KOPT-K1 (cell line): ENCODE data around the gene TRABD.

Source experiments
- H3K27ac ChIP-seq: fragments of 200-600 bp; sonication (generic); 2 replicates; pipeline ENCODE4 v1.5.1; 2016; ENCODE audit warnings: antibody characterized with exemption, mild to moderate bottlenecking, low read depth, low read length; ENCODE audit not compliant: poor library complexity, severe bottlenecking
- H3K36me3 ChIP-seq: fragments of 200-600 bp; sonication (generic); 2 replicates; pipeline ENCODE4 v1.5.1; 2017; ENCODE audit warnings: antibody characterized with exemption, mild to moderate bottlenecking, low read length, moderate library complexity; ENCODE audit not compliant: insufficient read depth
- H3K9me3 ChIP-seq: fragments of 200-600 bp; sonication (generic); 2 replicates; pipeline ENCODE4 v1.5.1; 2017; ENCODE audit warnings: antibody characterized with exemption, low read length, mild to moderate bottlenecking; ENCODE audit not compliant: insufficient read depth, poor library complexity, severe bottlenecking

Gene TRABD

GRCh38 chr22:50208939-50209892 is 23.5 kb downstream of the TRABD start:
- peaks cover 92% of the 10 kb centered on the region for H3K36me3 ChIP-seq

GRCh38 chr22:50209893-50210292 is 24.2 kb downstream of the TRABD start:
- peaks cover 92% of the 10 kb centered on the region for H3K36me3 ChIP-seq
- H3K9me3 ChIP-seq, result no peaks in the 10 kb centered on the region
- no peak overlapping the region for H3K27ac ChIP-seq

More at GRCh38 chr22:50208939-50209892, 23.5 kb downstream of the TRABD start:
- Histone ChIP-seq H3K27ac (no peak overlapping the region), H3K9me3 (no peaks in the 10 kb centered on the region)

- Histone ChIP-seq H3K36me3 (peaks cover 92% of the 10 kb centered on the region), H3K9me3 (no peaks in the 10 kb centered on the region), H3K27ac (no peak overlapping the region)
Observed at GRCh38 chr22:50210378-50211139, 24.8 kb downstream of the TRABD start.

GRCh38 chr22:50211147-50211546 is 25.4 kb downstream of the TRABD start:
- Histone ChIP-seq H3K27ac (no peak overlapping the region), H3K9me3 (no peaks in the 10 kb centered on the region), H3K36me3 (peaks cover 92% of the 10 kb centered on the region)

- peaks cover 93% of the 10 kb centered on the region for H3K36me3 ChIP-seq
- H3K27ac ChIP-seq, result no peak overlapping the region
- H3K9me3 ChIP-seq, result no peaks in the 10 kb centered on the region
Observed at GRCh38 chr22:50213263-50213662, 27.6 kb downstream of the TRABD start.

GRCh38 chr22:50215297-50216054 is 29.8 kb downstream of the TRABD start:
- H3K36me3 ChIP-seq, result peaks cover 97% of the 10 kb centered on the region
- no peaks in the 10 kb centered on the region for H3K9me3 ChIP-seq
- H3K27ac ChIP-seq, result no peak overlapping the region

- Histone ChIP-seq H3K36me3 (peaks cover 97% of the 10 kb centered on the region), H3K9me3 (no peaks in the 10 kb centered on the region), H3K27ac (no peak overlapping the region)
Observed at GRCh38 chr22:50216055-50216683, 30.5 kb downstream of the TRABD start.

GRCh38 chr22:50216684-50217520 is 31.2 kb downstream of the TRABD start:
- H3K27ac ChIP-seq, result no peak overlapping the region
- peaks cover 100% of the 10 kb centered on the region for H3K36me3 ChIP-seq
- no peaks in the 10 kb centered on the region for H3K9me3 ChIP-seq

- Histone ChIP-seq H3K9me3 (no peaks in the 10 kb centered on the region), H3K36me3 (peaks cover 100% of the 10 kb centered on the region), H3K27ac (no peak overlapping the region)
Observed at GRCh38 chr22:50217543-50218152, 31.9 kb downstream of the TRABD start.

- H3K27ac ChIP-seq, result no peak overlapping the region
Observed at GRCh38 chr22:50218153-50218995, 32.7 kb downstream of the TRABD start.

GRCh38 chr22:50218996-50219727 is 33.4 kb downstream of the TRABD start:
- H3K9me3 ChIP-seq, result no peaks in the 10 kb centered on the region
- H3K27ac ChIP-seq, result no peak overlapping the region
- peaks cover 99% of the 10 kb centered on the region for H3K36me3 ChIP-seq

More at GRCh38 chr22:50218153-50218995, 32.7 kb downstream of the TRABD start:
- Histone ChIP-seq H3K9me3 (no peaks in the 10 kb centered on the region), H3K36me3 (peaks cover 100% of the 10 kb centered on the region)

GRCh38 chr22:50219800-50220602 is 34.3 kb downstream of the TRABD start:
- H3K27ac ChIP-seq, result no peak overlapping the region
- H3K9me3 ChIP-seq, result no peaks in the 10 kb centered on the region
- H3K36me3 ChIP-seq, result peaks cover 95% of the 10 kb centered on the region
